GM12878 (cell line): ENCODE results near the gene SLC16A6. TPM values are rescaled to one million over a fixed set of nuclear protein-coding genes. Genes with fewer than 3 reads are reported as not detected.

Experiments used
- EGR1 ChIP-seq, 2 experiments: IDR thresholded peaks; 1 replicate in 1 of 2; 2 replicates in 1 of 2; pipeline ENCODE4 v1.6.1; 2011 to 2012; ENCODE audit warnings: low read depth in 2 of 2, low read length in 2 of 2, borderline replicate concordance in 1 of 2, mild to moderate bottlenecking in 1 of 2, moderate library complexity in 1 of 2
- EZH2 ChIP-seq: IDR thresholded peaks from 2 replicates; pipeline ENCODE4 v1.6.1; 2012; ENCODE audit warnings: low read depth, mild to moderate bottlenecking, control low read depth, inconsistent platforms, low read length, borderline replicate concordance; ENCODE audit not compliant: control insufficient read depth
- IRF4 ChIP-seq: IDR thresholded peaks from 2 replicates; pipeline ENCODE4 v1.6.1; 2011; ENCODE audit warnings: low read depth, low read length
- NKRF ChIP-seq: fragments of 450-650 bp; conservative IDR thresholded peaks from 2 replicates; pipeline ENCODE4 v1.6.1; 2017; ENCODE audit warnings: mild to moderate bottlenecking, moderate library complexity
- SPI1 ChIP-seq: IDR thresholded peaks from 2 replicates; pipeline ENCODE4 v1.6.1; 2011; ENCODE audit warnings: low read depth, mild to moderate bottlenecking, low read length, moderate library complexity, borderline replicate concordance; ENCODE audit not compliant: insufficient read depth
- STAT1 ChIP-seq: fragments of 450-650 bp; conservative IDR thresholded peaks from 2 replicates; pipeline ENCODE4 v1.6.1; 2014; ENCODE audit warnings: antibody characterized with exemption, mild to moderate bottlenecking
- polyA plus RNA-seq, 11 experiments: library from polyadenylated mRNA; depleted of rRNA in 4 of 11; unstranded in 6 of 11; stranded (reverse) in 5 of 11; fragments of >200 nt; fragmentation: Nextera tagmentation in 4 of 11; fragmentation: Illumina TruSeq in 1 of 11; extraction: Ambion mirVana in 4 of 11; extraction: Trizol in 1 of 11; gene quantifications; 1 replicate in 1 of 11; 2 replicates in 10 of 11; pipeline versions ENCODE4 v1.2.1 to v1.2.3, GENCODE V29; 2011 to 2016; ENCODE audit warnings: inconsistent platforms in 2 of 11, missing spikeins in 2 of 11, low read depth in 1 of 11
- total RNA-seq, 4 experiments: library from RNA; depleted of rRNA in 3 of 4; stranded (reverse); fragments of >200 nt in 3 of 4; fragmentation: Illumina TruSeq in 1 of 4; extraction: Trizol in 1 of 4; gene quantifications; 2 replicates each; pipeline versions ENCODE4 v1.2.1 to v1.2.3, GENCODE V29; 2013 to 2021
- TF ChIP-seq, protein P1 (sequence below): fragments of 450-650 bp; formaldehyde crosslinking; IDR thresholded peaks from 2 replicates; pipeline ENCODE4 v1.5.0; 2022; ENCODE audit warnings: mild to moderate bottlenecking, missing genetic modification characterization
- TF ChIP-seq, protein P2 (sequence below): fragments of 450-650 bp; IDR thresholded peaks from 2 replicates; pipeline ENCODE4 v1.6.1; 2016; ENCODE audit warnings: mild to moderate bottlenecking, moderate library complexity, borderline replicate concordance
- TF ChIP-seq, protein P3 (sequence below): IDR thresholded peaks from 2 replicates; pipeline ENCODE4 v1.6.1; 2012; ENCODE audit warnings: improper control_type of control experiment, low read depth, low read length; ENCODE audit not compliant: insufficient replicate concordance
- TF ChIP-seq, protein P4 (sequence below): fragments of 450-650 bp; IDR thresholded peaks from 2 replicates; pipeline ENCODE4 v1.6.1; 2016; ENCODE audit warnings: mild to moderate bottlenecking

The SLC16A6 gene
- total and polyA plus RNA-seq, 10 of the 15 experiments (the other 5 are each of a cell fraction or from before 2014, with no cell fraction given): 2.4 to 8.8 (median 6.0) TPM

- TF ChIP-seq, protein P1, sequence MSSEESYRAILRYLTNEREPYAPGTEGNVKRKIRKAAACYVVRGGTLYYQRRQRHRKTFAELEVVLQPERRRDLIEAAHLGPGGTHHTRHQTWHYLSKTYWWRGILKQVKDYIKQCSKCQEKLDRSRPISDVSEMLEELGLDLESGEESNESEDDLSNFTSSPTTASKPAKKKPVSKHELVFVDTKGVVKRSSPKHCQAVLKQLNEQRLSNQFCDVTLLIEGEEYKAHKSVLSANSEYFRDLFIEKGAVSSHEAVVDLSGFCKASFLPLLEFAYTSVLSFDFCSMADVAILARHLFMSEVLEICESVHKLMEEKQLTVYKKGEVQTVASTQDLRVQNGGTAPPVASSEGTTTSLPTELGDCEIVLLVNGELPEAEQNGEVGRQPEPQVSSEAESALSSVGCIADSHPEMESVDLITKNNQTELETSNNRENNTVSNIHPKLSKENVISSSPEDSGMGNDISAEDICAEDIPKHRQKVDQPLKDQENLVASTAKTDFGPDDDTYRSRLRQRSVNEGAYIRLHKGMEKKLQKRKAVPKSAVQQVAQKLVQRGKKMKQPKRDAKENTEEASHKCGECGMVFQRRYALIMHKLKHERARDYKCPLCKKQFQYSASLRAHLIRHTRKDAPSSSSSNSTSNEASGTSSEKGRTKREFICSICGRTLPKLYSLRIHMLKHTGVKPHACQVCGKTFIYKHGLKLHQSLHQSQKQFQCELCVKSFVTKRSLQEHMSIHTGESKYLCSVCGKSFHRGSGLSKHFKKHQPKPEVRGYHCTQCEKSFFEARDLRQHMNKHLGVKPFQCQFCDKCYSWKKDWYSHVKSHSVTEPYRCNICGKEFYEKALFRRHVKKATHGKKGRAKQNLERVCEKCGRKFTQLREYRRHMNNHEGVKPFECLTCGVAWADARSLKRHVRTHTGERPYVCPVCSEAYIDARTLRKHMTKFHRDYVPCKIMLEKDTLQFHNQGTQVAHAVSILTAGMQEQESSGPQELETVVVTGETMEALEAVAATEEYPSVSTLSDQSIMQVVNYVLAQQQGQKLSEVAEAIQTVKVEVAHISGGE (CRISPR knock-in tag): no peak
- TF ChIP-seq, protein P2, sequence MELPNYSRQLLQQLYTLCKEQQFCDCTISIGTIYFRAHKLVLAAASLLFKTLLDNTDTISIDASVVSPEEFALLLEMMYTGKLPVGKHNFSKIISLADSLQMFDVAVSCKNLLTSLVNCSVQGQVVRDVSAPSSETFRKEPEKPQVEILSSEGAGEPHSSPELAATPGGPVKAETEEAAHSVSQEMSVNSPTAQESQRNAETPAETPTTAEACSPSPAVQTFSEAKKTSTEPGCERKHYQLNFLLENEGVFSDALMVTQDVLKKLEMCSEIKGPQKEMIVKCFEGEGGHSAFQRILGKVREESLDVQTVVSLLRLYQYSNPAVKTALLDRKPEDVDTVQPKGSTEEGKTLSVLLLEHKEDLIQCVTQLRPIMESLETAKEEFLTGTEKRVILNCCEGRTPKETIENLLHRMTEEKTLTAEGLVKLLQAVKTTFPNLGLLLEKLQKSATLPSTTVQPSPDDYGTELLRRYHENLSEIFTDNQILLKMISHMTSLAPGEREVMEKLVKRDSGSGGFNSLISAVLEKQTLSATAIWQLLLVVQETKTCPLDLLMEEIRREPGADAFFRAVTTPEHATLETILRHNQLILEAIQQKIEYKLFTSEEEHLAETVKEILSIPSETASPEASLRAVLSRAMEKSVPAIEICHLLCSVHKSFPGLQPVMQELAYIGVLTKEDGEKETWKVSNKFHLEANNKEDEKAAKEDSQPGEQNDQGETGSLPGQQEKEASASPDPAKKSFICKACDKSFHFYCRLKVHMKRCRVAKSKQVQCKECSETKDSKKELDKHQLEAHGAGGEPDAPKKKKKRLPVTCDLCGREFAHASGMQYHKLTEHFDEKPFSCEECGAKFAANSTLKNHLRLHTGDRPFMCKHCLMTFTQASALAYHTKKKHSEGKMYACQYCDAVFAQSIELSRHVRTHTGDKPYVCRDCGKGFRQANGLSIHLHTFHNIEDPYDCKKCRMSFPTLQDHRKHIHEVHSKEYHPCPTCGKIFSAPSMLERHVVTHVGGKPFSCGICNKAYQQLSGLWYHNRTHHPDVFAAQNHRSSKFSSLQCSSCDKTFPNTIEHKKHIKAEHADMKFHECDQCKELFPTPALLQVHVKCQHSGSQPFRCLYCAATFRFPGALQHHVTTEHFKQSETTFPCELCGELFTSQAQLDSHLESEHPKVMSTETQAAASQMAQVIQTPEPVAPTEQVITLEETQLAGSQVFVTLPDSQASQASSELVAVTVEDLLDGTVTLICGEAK: no peak
- TF ChIP-seq SPI1 (no peak), EZH2 (no peak), STAT1 (0 out of 2 replicates have a peak, but pooled peaks have one; percentile 19), NKRF (peak; percentile 42), IRF4 (0 out of 2 replicates have a peak, but pooled peaks have one; percentile 35), EGR1 (IDR thresholded peaks at IDR 0.05; ENCODE audit: borderline replicate concordance in 1 of 2, low read depth in 2 of 2, low read length in 2 of 2) (no peak)
- TF ChIP-seq, protein P3, sequence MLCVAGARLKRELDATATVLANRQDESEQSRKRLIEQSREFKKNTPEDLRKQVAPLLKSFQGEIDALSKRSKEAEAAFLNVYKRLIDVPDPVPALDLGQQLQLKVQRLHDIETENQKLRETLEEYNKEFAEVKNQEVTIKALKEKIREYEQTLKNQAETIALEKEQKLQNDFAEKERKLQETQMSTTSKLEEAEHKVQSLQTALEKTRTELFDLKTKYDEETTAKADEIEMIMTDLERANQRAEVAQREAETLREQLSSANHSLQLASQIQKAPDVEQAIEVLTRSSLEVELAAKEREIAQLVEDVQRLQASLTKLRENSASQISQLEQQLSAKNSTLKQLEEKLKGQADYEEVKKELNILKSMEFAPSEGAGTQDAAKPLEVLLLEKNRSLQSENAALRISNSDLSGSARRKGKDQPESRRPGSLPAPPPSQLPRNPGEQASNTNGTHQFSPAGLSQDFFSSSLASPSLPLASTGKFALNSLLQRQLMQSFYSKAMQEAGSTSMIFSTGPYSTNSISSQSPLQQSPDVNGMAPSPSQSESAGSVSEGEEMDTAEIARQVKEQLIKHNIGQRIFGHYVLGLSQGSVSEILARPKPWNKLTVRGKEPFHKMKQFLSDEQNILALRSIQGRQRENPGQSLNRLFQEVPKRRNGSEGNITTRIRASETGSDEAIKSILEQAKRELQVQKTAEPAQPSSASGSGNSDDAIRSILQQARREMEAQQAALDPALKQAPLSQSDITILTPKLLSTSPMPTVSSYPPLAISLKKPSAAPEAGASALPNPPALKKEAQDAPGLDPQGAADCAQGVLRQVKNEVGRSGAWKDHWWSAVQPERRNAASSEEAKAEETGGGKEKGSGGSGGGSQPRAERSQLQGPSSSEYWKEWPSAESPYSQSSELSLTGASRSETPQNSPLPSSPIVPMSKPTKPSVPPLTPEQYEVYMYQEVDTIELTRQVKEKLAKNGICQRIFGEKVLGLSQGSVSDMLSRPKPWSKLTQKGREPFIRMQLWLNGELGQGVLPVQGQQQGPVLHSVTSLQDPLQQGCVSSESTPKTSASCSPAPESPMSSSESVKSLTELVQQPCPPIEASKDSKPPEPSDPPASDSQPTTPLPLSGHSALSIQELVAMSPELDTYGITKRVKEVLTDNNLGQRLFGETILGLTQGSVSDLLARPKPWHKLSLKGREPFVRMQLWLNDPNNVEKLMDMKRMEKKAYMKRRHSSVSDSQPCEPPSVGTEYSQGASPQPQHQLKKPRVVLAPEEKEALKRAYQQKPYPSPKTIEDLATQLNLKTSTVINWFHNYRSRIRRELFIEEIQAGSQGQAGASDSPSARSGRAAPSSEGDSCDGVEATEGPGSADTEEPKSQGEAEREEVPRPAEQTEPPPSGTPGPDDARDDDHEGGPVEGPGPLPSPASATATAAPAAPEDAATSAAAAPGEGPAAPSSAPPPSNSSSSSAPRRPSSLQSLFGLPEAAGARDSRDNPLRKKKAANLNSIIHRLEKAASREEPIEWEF: no peak
- TF ChIP-seq, protein P4, sequence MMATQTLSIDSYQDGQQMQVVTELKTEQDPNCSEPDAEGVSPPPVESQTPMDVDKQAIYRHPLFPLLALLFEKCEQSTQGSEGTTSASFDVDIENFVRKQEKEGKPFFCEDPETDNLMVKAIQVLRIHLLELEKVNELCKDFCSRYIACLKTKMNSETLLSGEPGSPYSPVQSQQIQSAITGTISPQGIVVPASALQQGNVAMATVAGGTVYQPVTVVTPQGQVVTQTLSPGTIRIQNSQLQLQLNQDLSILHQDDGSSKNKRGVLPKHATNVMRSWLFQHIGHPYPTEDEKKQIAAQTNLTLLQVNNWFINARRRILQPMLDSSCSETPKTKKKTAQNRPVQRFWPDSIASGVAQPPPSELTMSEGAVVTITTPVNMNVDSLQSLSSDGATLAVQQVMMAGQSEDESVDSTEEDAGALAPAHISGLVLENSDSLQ: no peak
Measured at GRCh38 chr17:68248199-68248825, 42.6 kb downstream of the SLC16A6 start (continued).
